ENCODE measurements around the gene NPRL2.

The NPRL2 gene

DNA sequence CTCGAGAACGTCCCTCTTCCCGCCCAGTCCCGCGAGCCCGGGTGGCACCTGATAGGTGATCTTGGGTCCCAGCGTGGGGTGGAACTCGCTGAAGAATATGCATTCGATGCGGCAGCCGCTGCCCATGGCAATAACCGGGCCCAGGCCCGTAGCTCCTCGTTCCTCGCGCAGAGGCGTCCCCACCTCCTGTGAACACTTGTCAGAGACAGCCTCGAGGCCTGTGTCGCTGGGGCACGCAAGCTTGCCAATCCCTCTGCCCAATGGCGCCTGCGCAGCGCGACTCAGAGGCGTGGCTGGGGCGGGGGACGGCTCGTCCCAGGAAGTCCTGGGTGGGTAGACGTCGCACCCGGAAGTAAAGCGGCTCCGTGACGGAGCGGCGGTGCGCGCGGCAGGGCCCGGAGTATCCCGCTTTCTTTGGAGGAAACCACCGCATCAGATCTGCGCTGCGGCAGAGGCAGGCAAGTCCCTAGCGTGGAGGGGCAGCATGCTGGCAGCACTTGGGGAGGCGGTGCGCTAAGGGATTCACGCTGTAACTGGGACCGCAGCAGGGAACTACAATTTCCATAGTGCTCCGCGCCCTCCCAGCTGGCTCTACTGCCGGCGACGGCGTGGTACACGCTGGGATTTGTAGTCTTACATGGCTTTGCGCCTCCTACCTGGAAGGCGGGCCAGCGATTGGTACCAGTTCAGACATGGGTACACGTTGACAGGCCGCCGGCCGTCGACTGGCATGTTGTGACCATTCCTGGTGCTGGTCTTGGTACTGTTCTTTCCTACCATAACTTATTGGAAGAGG lies at the start of gene NPRL2, which contains the start of gene CYB561D2:
Gene NPRL2, minus strand, starts transcription at position 249 of the 796 bp plus-strand sequence. Its CDS starts 123 bp downstream, at position 126.
Gene CYB561D2, plus strand, starts transcription at position 336 of the 796 bp plus-strand sequence. CDS start 572 bp downstream, outside the sequence.
- peak; percentile 98 for DNase-seq

- DNase-seq = no peak
These were observed 45.9 kb upstream of the NPRL2 start for GRCh38 chr3:50396502-50396901.

DNA sequence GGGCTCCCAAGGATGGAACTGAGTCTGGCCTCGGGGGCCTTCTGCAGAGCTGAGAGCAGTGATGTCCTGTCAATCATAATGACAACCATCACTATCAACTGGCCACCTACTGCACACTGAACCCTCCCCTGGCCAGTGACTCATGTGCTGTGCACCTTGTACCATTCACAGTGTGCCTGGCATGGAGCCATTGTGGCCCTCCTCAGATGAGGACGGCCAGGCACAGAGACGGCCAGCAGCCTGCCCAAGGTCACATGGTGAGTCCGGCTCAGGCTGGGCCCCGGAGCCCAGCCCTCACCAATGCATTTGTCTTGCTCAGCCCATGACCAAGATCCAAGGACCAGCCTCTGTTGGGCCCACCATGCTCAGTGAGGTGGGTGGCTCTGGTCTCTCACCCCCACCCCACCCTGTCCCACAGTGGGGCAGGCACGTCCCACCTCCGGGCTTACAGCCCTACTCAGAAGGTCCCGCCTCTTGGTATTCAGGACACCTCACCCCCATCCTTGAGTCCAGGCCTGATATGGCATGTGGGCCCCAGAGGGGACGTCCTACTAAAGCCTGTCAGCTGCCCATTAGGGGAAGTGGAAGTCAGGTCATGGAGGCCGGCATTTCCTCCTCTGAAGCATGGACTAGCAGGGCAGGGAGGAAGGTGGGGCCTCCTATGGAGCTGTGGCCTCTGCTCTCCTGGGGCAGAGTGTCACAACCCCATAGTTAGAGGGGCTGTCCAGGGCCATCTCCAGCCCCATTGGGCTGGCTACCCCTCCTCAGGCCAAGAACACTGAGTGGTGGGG lies 44.7 kb upstream of the NPRL2 start:
- peak; percentile 21 for DNase-seq

DNA sequence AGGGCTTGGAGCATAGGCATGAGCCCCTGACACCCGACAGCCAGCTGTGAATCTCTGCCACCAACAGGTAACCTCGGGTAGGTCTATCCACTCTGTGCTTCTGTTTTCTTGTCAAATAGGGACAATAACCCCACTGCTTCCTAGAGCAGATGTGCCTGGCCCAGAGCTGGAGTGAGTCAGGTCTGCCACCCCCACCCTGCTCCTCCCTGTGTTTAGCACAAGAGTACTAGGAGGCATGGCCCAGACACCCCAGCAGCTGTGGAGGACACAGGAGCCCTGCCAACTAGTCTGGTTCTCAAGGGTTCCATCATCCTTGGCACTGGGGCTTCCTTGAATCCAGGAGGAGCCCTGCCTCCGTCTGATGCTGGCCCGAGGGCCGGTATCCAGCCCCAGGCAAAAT lies 42.5 kb upstream of the NPRL2 start:
- no peak for DNase-seq

DNA sequence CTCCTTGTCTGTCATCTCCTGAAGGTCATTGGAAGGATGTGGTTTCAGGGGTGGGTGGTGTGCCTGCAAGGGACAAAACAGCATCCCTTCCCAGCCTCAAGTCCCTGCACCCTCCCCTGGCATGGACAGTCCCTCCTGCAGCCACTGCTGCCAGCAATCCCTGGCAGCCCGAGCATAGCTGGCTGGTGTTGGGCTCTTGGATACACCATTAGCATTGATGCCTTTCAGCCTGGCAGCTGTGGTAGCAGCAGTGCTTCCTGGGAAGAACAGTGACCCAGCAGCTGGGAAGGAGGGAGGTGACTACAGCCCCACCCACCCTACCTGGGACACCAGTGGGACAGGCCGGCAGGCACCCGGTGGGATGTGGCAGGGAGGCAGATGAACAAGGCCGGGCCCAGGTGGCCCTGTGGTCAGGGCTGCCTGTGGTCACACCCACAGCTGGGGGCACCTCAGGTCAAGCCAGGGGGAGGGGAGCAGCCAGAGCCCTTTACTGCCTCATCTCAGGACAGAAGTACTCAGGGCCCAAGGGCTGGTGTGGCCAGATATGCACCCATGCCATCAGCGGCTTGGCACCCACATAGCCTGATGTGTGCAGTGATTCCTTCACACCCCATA lies 41.6 kb upstream of the NPRL2 start:
- DNase-seq = peak; percentile 18

DNA sequence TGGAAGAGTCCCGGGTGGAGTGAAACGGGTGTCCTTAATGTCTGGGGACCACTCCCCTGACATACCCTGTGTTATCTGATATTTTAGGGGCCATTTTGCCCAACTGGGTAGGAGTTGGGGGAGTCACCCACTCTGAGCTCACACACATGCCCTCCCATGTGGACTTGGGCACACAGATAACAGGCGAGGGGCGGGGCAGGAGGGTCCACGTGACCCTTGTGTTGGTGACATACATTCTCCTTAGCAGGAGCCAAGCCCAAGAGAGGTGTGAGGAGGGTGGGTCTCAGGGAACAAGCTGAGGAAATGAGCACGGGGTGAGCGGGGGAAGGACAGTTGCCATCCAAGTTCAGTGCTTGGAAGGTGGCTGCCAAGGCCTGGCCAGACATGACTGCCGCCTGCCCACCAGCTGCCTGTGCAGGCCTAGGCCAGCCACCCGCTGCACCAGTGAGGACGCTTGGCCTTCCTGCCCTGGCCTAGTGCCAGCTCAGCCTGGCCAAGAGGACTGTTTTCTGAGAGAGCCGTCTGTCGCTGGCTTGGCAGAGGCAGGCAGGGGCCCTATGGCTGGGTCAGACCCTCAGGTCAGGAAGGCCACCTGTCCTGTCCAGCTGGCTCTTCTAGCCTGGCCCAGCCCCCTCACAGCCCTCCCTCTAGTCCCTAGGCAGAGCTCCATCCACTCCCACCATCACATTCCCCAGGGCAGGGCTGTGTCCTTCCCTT lies 40.1 kb upstream of the NPRL2 start:
- DNase-seq = peak; percentile 71

- no peak for DNase-seq
These were observed 38.8 kb upstream of the NPRL2 start for GRCh38 chr3:50389414-50389767.

DNA sequence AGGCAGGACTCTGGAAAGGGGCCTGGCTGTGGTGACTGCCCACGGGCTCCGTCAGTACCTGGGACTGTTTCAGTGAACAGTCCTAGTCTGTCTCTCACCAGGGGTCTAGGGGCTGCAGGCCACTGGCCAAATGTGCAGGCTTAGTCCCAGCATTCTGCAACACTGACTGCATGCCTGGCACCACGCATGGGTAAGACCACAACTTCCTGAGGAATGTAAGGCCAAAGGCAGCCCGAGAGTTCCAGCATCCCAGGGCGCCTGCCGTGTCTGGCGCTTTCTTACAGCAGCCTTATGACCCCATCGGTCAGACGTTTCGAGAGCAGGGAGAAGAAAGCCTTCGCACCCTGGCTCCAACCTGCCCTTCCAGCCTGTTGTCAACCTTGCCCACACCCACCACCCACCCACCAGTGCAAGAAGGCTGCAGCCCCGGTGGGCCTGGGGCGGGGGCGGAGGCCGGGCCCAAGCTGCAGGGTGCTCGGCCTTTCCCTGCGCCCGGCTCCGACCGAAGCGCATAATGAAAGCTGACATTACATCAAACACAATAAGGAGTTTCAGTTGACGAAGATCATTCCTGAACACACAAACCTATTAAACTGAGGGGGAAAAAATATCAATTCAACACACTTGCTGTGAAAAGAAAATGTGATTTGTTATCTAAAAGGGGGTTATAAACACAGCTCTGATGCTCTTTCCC lies 38.3 kb upstream of the NPRL2 start:
- DNase-seq = no peak

- DNase-seq = peak; percentile 58
These were observed 37.6 kb upstream of the NPRL2 start for GRCh38 chr3:50388016-50388719.

- DNase-seq = peak; percentile 70
These were observed 35.2 kb upstream of the NPRL2 start for GRCh38 chr3:50385754-50386153.

DNA sequence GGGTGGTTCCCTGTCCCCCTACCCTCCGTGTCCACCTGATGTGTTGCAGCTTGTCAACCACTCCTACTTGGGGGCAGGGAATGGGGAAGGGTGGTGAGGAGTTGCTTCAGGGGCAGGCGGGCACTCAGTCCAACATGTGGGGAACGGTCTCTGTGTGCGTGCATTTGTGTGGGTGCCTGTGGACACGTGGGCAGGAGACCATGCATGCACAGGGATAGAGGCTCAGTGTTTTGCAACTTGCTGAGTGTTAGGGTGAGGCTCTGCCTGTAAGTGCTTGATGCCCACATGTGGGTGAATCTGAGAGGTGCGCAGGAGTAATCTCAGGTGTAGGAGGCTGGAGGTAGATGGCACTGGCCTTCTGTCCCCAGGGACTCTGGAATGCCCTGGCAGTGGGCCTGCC lies 33.2 kb upstream of the NPRL2 start:
- no peak for DNase-seq

GRCh38 chr3:50382722-50383121 lies 32.1 kb upstream of the NPRL2 start:
- DNase-seq = no peak

DNA sequence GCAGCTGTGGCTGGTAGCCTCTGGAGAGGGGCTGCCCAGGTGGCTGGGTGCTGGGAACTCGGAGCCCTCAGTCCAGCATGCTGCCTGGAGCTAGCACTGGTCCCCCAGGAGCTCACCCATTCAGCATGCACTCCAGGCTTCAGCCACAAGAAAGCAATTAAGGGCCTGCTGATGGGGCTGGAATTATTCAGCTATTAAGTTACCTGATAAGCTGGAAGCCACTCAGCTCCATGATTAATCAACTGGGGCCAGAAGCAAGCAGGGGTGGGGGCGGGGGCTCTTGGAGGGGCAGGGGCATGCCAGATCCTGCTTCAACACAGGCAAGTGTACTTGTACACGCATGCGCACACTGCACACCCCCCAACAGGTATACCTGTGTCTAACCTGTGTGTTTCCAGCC lies 30.8 kb upstream of the NPRL2 start:
- DNase-seq = no peak

DNA sequence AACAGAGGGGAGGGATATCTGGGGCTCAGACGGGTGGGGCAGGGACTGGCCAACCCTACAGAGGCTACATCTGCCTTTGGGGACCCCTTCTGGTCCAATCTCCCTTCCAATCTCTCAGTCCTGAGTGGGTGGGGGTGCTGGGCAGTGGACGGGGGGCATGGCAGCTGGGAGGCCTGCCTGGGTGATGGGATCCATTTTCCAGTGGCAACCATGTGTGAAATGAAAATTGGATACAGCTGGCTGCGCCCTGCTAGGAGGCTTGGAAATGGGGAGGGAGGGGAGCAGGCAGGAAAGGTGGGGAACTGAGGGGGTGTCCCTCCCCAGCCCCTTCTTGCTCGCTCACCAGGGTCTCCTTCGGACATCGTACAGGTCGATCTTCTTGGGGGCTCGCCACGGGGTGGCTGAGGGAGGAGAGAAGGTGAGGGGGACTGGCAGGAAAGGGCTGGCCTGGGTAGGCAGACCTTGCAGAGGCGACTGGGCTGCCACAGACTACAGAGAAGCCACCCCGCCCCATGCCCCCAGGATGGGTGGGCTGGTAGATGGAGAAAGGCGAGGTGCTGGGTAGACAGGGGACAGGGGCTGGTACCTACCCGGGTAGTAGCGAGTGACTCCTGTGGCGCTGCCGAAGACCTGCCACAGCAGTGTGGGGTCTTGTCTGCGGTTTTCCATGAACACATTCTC lies 30.0 kb upstream of the NPRL2 start:
- no peak for DNase-seq

- no peak for DNase-seq
These were observed 28.2 kb upstream of the NPRL2 start for GRCh38 chr3:50378757-50379156.

DNA sequence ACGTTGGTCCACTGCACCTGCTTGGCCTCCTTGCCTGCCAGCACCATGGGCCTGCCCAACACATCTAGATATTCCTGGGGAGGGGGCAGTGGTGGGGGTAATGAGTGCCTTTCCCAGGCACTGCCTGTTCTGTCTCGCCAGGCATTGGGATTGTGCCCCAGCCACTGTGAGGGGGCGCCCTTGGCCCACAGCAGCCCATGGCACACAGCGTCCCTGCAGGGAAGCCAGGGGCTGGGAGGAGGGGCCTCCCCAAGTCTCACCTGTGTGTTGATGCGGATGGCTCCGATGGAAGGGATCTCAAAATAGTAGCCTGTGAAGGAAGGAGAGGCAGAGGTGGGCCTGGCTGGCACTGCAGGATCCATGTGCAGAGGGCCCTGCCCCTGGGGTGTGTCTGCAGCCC lies 27.4 kb upstream of the NPRL2 start:
- no peak for DNase-seq

GRCh38 chr3:50375258-50375931 lies 24.8 kb upstream of the NPRL2 start:
- no peak for DNase-seq

DNA sequence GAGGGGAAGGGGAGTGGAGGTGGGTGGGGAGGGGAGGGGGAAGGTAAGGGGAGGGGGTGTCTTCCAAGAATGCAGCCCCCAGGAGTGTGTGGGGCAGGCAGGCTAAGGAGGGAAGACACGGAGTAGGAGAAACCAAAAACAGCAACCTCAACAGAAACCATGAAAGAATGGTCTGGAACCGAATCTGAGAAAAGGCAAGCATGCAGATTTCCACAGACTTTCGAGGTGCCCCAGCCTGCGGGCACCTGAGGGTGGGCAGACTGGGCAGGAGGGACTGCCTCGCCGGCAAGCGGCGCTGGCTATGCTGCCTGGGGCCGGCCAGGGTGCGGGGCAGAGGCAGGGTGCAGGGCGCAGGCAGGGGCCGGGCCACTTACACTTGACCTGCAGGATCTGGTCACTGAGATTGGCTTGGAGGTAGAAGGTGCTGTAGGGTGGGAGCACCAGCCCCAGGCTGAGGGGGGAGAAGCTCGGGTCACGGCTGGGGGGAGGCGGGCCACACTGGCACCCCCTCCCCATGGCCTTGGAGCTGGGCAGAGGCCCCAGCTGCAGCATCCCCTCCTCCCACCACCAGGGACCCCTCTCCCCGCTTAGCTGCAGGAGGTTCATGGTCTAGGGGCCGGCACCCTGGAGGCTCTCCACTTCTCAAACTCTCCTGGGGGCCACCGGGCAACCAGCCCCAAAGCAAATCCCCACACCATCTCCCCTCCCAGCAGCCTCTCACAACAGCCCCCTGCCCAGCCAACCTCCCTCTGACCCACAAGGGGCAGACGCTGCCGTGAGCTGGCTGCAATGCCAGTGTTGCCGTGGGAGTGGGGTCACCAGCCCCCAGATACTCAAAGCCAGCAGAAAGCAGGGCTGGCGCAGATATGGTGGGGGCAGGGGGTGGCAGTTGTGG lies 24.0 kb upstream of the NPRL2 start:
- no peak for DNase-seq
